Activated T-helper 2 cell treated with anti-CD3 and anti-CD28 coated beads, Interferon-gamma antibody, Interleukin-2, Interleukin-4, amounts not matched to agents 10 μg/mL and 5 μg/mL and 100 μg/mL, durations not matched to agents 14 hours and 24 hours and 36 hours (primary cell): ENCODE measurements around the gene NKD2. TPM values are rescaled to one million over a fixed set of nuclear protein-coding genes. Genes with fewer than 3 reads are reported as not detected.

Experiments used
- DNase-seq: peaks from one replicate; pipeline ENCODE4 v3.0.0; 2021; ENCODE audit warnings: low spot score
- H3K27ac Mint-ChIP-seq: one replicate; pipeline ENCODE4 v1.8.0; 2021; ENCODE audit warnings: mixed read lengths
- H3K27me3 Mint-ChIP-seq: one replicate; pipeline ENCODE4 v1.8.0; 2021; ENCODE audit warnings: low read depth, mixed read lengths
- H3K36me3 Mint-ChIP-seq: one replicate; pipeline ENCODE4 v1.8.0; 2021; ENCODE audit warnings: low read depth, mixed read lengths
- H3K4me1 Mint-ChIP-seq: one replicate; pipeline ENCODE4 v1.8.0; 2021; ENCODE audit warnings: low read depth, mixed read lengths
- H3K4me3 Mint-ChIP-seq: one replicate; pipeline ENCODE4 v1.8.0; 2021; ENCODE audit warnings: low read depth, mild to moderate bottlenecking, moderate library complexity, mixed read lengths
- H3K9me3 Mint-ChIP-seq: one replicate; pipeline ENCODE4 v1.8.0; 2021; ENCODE audit warnings: mixed read lengths
- intact Hi-C: fragments of 100-400 bp; cut with micrococcal nuclease; formaldehyde crosslinking; loops from one replicate; pipeline ENCODE4 v1.15.1; 2023
- total RNA-seq: library from RNA; stranded (reverse); gene quantifications from 2 replicates; pipeline ENCODE4 v1.2.3, GENCODE V29; 2022

The NKD2 gene
- total RNA-seq, 1 donor from 2014 or later, result 14.4 TPM

- intact Hi-C loops, result no loop called here
- Mint-ChIP-seq H3K36me3 (peaks cover 8% of the 10 kb centered on the region), H3K27ac (no peak overlapping the region), H3K4me3 (no peak overlapping the region), H3K9me3 (no peaks in the 10 kb centered on the region), H3K4me1 (peaks cover 17% of the 10 kb centered on the region), H3K27me3 (no peaks in the 10 kb centered on the region)
- DNase-seq, result no peak
These were observed 4.8 kb downstream of the NKD2 start for GRCh38 chr5:1013238-1013947.

DNA sequence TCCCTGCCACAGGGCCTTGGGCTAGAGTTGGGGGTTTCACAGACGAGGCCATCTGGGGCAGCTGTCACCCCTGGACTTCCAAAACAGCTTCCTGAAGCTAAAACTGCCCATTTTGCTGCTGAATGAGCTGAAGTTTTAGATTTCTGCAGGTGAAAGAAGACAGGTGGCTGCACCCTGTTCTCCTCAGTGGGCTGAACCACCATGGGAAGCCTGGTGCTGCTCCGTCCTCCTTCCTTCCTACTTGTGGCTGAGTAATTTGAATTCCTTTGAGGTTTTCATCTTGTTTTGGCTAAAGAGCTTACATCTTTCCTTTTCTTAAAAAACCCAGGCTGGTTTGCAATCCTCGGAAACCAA lies 5.3 kb downstream of the NKD2 start:
- H3K4me1 Mint-ChIP-seq, result peaks cover 17% of the 10 kb centered on the region
- H3K4me3 Mint-ChIP-seq, result no peak overlapping the region
- peaks cover 8% of the 10 kb centered on the region for H3K36me3 Mint-ChIP-seq
- intact Hi-C loops, result no loop called here
- H3K27me3 Mint-ChIP-seq, result no peaks in the 10 kb centered on the region
- no peak overlapping the region for H3K27ac Mint-ChIP-seq
- no peak for DNase-seq
- H3K9me3 Mint-ChIP-seq, result no peaks in the 10 kb centered on the region

GRCh38 chr5:1014346-1014745 lies 5.7 kb downstream of the NKD2 start:
- no peak for DNase-seq
- Mint-ChIP-seq H3K4me3 (no peak overlapping the region), H3K36me3 (peaks cover 8% of the 10 kb centered on the region), H3K9me3 (no peaks in the 10 kb centered on the region), H3K27ac (no peak overlapping the region), H3K4me1 (peaks cover 17% of the 10 kb centered on the region), H3K27me3 (no peaks in the 10 kb centered on the region)
- intact Hi-C loops, result no loop called here

DNA sequence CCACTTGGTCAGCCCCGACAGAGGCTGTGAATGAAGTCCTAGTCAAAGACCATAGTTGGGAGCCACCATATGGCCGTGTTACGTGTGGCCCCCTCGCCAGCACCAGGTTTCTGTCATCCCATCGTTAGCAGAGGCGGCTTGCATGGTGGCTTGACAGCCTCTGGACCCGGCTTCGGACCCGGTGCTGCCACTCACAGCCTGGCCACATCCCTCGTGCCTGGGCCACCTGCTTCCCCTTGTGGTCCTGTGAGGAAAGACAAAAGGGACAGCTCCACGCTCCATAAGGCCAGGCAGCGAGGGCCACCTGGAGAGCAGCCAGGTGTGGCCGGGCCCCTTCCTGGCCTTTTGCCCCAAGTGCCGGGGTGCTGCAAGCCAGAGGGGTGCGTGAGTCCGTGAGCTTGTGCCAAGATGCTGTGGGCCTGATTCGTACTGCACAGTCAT lies 6.2 kb downstream of the NKD2 start:
- no peaks in the 10 kb centered on the region for H3K27me3 Mint-ChIP-seq
- no peak overlapping the region for H3K4me3 Mint-ChIP-seq
- no peaks in the 10 kb centered on the region for H3K9me3 Mint-ChIP-seq
- H3K4me1 Mint-ChIP-seq, result peaks cover 15% of the 10 kb centered on the region
- H3K27ac Mint-ChIP-seq, result no peak overlapping the region
- intact Hi-C loops, result no loop called here
- peaks cover 8% of the 10 kb centered on the region for H3K36me3 Mint-ChIP-seq
- DNase-seq, result no peak

- no peak for DNase-seq
- Mint-ChIP-seq H3K36me3 (peaks cover 8% of the 10 kb centered on the region), H3K4me1 (peaks cover 8% of the 10 kb centered on the region), H3K9me3 (no peaks in the 10 kb centered on the region), H3K4me3 (no peak overlapping the region), H3K27me3 (no peaks in the 10 kb centered on the region), H3K27ac (no peak overlapping the region)
- intact Hi-C loops, result no loop called here
These were observed 6.9 kb downstream of the NKD2 start for GRCh38 chr5:1015507-1015906.

GRCh38 chr5:1016036-1016435 lies 7.4 kb downstream of the NKD2 start:
- intact Hi-C loops, result no loop called here

GRCh38 chr5:1016476-1016875 lies 7.9 kb downstream of the NKD2 start:
- DNase-seq, result no peak
- H3K27ac Mint-ChIP-seq, result no peak overlapping the region
- H3K9me3 Mint-ChIP-seq, result no peaks in the 10 kb centered on the region
- H3K36me3 Mint-ChIP-seq, result peaks cover 2% of the 10 kb centered on the region
- H3K4me1 Mint-ChIP-seq, result no peaks in the 10 kb centered on the region
- no peaks in the 10 kb centered on the region for H3K27me3 Mint-ChIP-seq
- no peak overlapping the region for H3K4me3 Mint-ChIP-seq
- intact Hi-C loops, result no loop called here

More at GRCh38 chr5:1016036-1016435, 7.4 kb downstream of the NKD2 start:
- Mint-ChIP-seq H3K27ac (no peak overlapping the region), H3K36me3 (peaks cover 7% of the 10 kb centered on the region), H3K9me3 (no peaks in the 10 kb centered on the region), H3K4me1 (peaks cover 4% of the 10 kb centered on the region), H3K4me3 (no peak overlapping the region), H3K27me3 (no peaks in the 10 kb centered on the region)
- no peak for DNase-seq

DNA sequence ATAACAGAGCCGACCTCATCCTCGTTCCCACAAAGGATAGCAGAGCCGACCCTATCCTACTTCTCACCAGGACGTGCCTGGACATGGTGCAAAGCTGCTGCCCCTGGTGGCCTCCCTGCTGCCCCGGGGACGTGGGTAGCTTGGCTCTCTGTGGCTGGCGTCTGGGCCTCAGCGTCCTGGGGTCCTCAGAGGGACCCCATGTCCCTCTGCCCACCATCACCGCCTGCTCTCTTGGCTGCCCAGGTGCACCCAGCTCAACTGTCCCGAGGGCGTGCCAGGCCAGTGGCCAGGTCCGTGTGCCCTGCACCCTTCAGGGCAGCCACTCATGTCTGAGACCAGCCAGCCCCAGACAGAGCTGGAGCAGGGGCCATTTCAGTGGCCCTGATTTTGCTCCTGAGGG lies 8.5 kb downstream of the NKD2 start:
- no peaks in the 10 kb centered on the region for H3K4me1 Mint-ChIP-seq
- H3K27ac Mint-ChIP-seq, result no peak overlapping the region
- H3K36me3 Mint-ChIP-seq, result no peaks in the 10 kb centered on the region
- H3K9me3 Mint-ChIP-seq, result no peaks in the 10 kb centered on the region
- no peaks in the 10 kb centered on the region for H3K27me3 Mint-ChIP-seq
- no peak overlapping the region for H3K4me3 Mint-ChIP-seq
- intact Hi-C loops, result no loop called here
- DNase-seq, result no peak

GRCh38 chr5:1017691-1018455 lies 9.3 kb downstream of the NKD2 start:
- no peaks in the 10 kb centered on the region for H3K27me3 Mint-ChIP-seq
- DNase-seq, result no peak
- H3K9me3 Mint-ChIP-seq, result no peaks in the 10 kb centered on the region
- intact Hi-C loops, result no loop called here
- H3K4me1 Mint-ChIP-seq, result no peaks in the 10 kb centered on the region
- no peak overlapping the region for H3K4me3 Mint-ChIP-seq
- H3K27ac Mint-ChIP-seq, result no peak overlapping the region
- H3K36me3 Mint-ChIP-seq, result no peaks in the 10 kb centered on the region

- intact Hi-C loops, result no loop called here
- Mint-ChIP-seq H3K4me1 (no peaks in the 10 kb centered on the region), H3K27ac (no peak overlapping the region), H3K27me3 (no peaks in the 10 kb centered on the region), H3K9me3 (no peaks in the 10 kb centered on the region), H3K4me3 (no peak overlapping the region), H3K36me3 (no peaks in the 10 kb centered on the region)
- no peak for DNase-seq
These were observed 10.0 kb downstream of the NKD2 start for GRCh38 chr5:1018596-1018995.

DNA sequence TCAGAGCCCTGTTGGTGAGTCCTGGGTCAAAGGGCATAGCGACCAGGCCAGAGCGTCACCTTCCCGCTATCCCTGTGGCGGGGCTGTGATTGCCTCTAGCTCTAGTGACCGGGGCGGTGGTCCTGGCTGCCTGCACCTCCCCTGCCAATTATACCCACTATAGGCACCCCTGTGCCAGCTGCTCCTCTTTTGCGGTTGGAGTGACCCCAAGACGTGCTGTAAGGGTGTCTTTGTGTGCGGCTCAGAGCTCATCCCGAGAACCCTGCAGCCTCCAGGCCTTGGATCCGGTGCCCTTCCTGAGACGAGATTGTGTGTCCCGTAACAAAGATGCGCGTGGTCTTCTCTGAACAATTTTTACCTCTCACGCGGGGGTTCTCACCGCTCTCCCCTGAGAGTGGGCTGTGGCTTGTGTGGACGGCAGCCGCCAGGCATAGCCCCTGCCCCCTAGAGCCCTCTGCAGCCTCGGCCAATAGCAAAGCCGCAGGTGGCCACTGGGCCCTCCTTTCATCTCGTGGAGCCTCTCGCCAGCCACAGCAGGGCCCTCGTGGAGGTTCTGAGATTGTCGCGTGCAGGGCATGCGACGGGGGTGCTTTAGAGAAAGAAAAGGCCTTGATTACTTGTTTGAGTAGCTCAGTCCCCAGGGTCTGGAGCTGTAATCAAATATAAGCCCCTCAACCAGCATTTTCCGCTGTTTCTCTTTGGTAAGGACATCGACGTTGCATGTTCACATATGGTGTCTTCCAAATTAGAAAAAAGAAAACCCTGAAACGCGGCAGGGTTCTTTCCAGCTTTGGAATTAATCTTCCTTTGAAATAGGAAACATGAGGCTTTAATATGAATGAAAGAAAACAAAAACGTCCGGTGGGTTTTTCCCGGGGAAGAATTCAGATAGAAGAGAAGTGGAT lies 10.7 kb downstream of the NKD2 start:
- Mint-ChIP-seq H3K27ac (no peak overlapping the region), H3K27me3 (no peaks in the 10 kb centered on the region), H3K9me3 (no peaks in the 10 kb centered on the region), H3K4me1 (no peaks in the 10 kb centered on the region), H3K4me3 (no peak overlapping the region), H3K36me3 (no peaks in the 10 kb centered on the region)
- DNase-seq, result no peak
- intact Hi-C loops, result no loop called here

DNA sequence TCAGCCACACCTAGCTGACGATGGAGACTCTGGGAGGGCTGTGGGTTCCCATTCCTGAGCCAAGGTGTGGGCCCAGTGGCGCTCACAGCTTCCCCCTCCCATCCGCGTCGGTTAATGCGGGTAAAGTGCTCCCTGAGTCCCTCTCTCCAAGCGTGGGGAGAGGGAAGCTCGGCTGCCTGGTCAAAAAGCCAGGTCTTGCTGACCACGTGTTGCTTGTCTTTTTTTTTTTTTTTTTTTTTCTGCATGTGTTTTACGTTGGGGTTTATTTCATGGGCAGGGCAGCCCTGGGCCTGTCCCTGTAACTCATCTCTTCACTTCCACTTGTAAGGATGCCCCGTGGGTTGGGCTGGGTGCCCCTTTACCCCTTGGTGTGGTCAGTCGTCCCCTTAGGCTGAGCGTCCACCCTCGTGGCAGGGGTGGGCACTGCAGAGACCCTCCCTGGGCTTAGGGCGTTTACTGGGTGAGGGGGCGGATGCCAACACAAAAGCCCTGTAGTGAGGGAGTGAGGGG lies 11.9 kb downstream of the NKD2 start:
- Mint-ChIP-seq H3K27me3 (no peaks in the 10 kb centered on the region), H3K4me3 (no peak overlapping the region), H3K27ac (no peak overlapping the region), H3K36me3 (no peaks in the 10 kb centered on the region), H3K9me3 (no peaks in the 10 kb centered on the region), H3K4me1 (no peaks in the 10 kb centered on the region)
- DNase-seq, result no peak
- intact Hi-C loops, result no loop called here
